H1 (cell line): ENCODE data around the gene SMLR1. TPM values are rescaled to one million over a fixed set of nuclear protein-coding genes. Genes with fewer than 3 reads are reported as not detected.

Experiments used
- CTCF ChIA-PET: fragments of 300-600 bp; sonication (Branson Sonifier 250); formaldehyde crosslinking; loops from one replicate; lab custom pipeline; 2021; ENCODE audit not compliant: partially characterized antibody; lab: Charles Lee
- POLR2A ChIA-PET: fragments of 300-600 bp; sonication (Branson Sonifier 250); formaldehyde crosslinking; loops from one replicate; lab custom pipeline; 2021; ENCODE audit warnings: inconsistent platforms; ENCODE audit not compliant: partially characterized antibody; lab: Charles Lee
- DNase-seq, 2 experiments: peaks; one replicate each; pipeline versions ENCODE4 v3.0.0 to v3.0.0-alpha.2; 2010 to 2022; ENCODE audit warnings: low spot score in 2 of 2, low read depth in 1 of 2, mixed read lengths in 1 of 2
- FAIRE-seq: peaks from 2 replicates; lab custom pipeline; 2011; peaks lifted over from hg19 to GRCh38; lab: Jason Lieb, UNC
- H2AFZ ChIP-seq: 2 replicates; pipeline ENCODE4 v1.8.1; 2012; ENCODE audit warnings: low read length, inconsistent platforms
- H2AK5ac ChIP-seq: 2 replicates; pipeline ENCODE4 v1.6.1; 2013; ENCODE audit warnings: low read depth, low read length
- H2BK120ac ChIP-seq: replicated peaks from 2 replicates; pipeline ENCODE3; 2013; ENCODE audit warnings: low read depth, low read length, inconsistent platforms
- H2BK12ac ChIP-seq: 2 replicates; pipeline ENCODE4 v1.6.1; 2013; ENCODE audit warnings: low read depth, low read length
- H2BK15ac ChIP-seq: 2 replicates; pipeline ENCODE4 v1.6.1; 2013; ENCODE audit warnings: low read length
- H2BK20ac ChIP-seq: 2 replicates; pipeline ENCODE4 v1.6.1; 2013; ENCODE audit warnings: low read length
- H2BK5ac ChIP-seq: 2 replicates; pipeline ENCODE4 v1.6.1; 2013; ENCODE audit warnings: low read depth, low read length
- H3K14ac ChIP-seq: 2 replicates; pipeline ENCODE4 v1.6.1; 2013; ENCODE audit warnings: inconsistent platforms; ENCODE audit not compliant: insufficient read length
- H3K18ac ChIP-seq: 2 replicates; pipeline ENCODE4 v1.6.1; 2013; ENCODE audit warnings: low read length; ENCODE audit errors: extremely low read depth
- H3K23ac ChIP-seq: 2 replicates; pipeline ENCODE4 v1.6.1; 2013; ENCODE audit warnings: inconsistent platforms; ENCODE audit not compliant: insufficient read length
- H3K23me2 ChIP-seq: 2 replicates; pipeline ENCODE4 v1.6.1; 2013; ENCODE audit warnings: low read depth, low read length
- H3K27ac ChIP-seq: 2 replicates; pipeline ENCODE4 v1.6.1; 2011; ENCODE audit warnings: low read depth, low read length, inconsistent platforms
- H3K27me3 ChIP-seq, 4 experiments: replicated peaks in 1 of 4; 1 replicate in 1 of 4; 2 replicates in 3 of 4; pipeline versions ENCODE4 v1.6.1 to v1.8.1; 2011 to 2013; ENCODE audit warnings: low read length in 3 of 4, mild to moderate bottlenecking in 3 of 4, inconsistent platforms in 2 of 4, mixed read lengths in 2 of 4, moderate library complexity in 1 of 4; ENCODE audit not compliant: control insufficient read depth in 3 of 4, insufficient read depth in 3 of 4; ENCODE audit errors: extremely low read depth in 1 of 4
- H3K36me3 ChIP-seq, 4 experiments: 2 replicates each; pipeline versions ENCODE4 v1.6.1 to v1.8.1; 2011 to 2013; ENCODE audit warnings: mild to moderate bottlenecking in 4 of 4, low read length in 3 of 4, moderate library complexity in 2 of 4, control low read depth in 1 of 4, inconsistent platforms in 1 of 4; ENCODE audit not compliant: insufficient read depth in 4 of 4, control insufficient read depth in 2 of 4
- H3K4ac ChIP-seq: replicated peaks from 2 replicates; pipeline ENCODE3; 2013; ENCODE audit warnings: low read length, low read depth, mixed read lengths, inconsistent platforms; ENCODE audit not compliant: insufficient read length
- H3K4me1 ChIP-seq, 4 experiments: replicated peaks in 1 of 4; 1 replicate in 1 of 4; 2 replicates in 3 of 4; pipeline versions ENCODE4 v1.6.1 to v1.8.1; 2011 to 2013; ENCODE audit warnings: low read length in 3 of 4, inconsistent platforms in 2 of 4, mixed read lengths in 1 of 4; ENCODE audit not compliant: insufficient read depth in 4 of 4, control insufficient read depth in 3 of 4
- H3K4me2 ChIP-seq, 2 experiments: 2 replicates each; pipeline versions ENCODE4 v1.6.1 to v1.8.1; 2011 to 2013; ENCODE audit warnings: low read depth in 2 of 2, low read length in 2 of 2, control low read depth in 1 of 2, inconsistent platforms in 1 of 2, mild to moderate bottlenecking in 1 of 2; ENCODE audit not compliant: insufficient read depth in 1 of 2
- H3K4me3 ChIP-seq, 4 experiments: fragments of 200-600, 300-600 bp in 1 of 4; sonication (generic), shearing (Covaris generic), sonication (Bioruptor Twin) in 1 of 4; 2 replicates each; pipeline versions ENCODE4 v1.5.1 to v1.8.1; 2011 to 2016; ENCODE audit warnings: low read length in 4 of 4, low read depth in 3 of 4, control low read depth in 2 of 4, inconsistent platforms in 2 of 4, mild to moderate bottlenecking in 2 of 4, mixed read lengths in 1 of 4, moderate library complexity in 1 of 4; ENCODE audit not compliant: insufficient read depth in 2 of 4; ENCODE audit errors: extremely low read depth in 1 of 4
- H3K56ac ChIP-seq: replicated peaks from 2 replicates; pipeline ENCODE3; 2013; ENCODE audit warnings: low read depth, mild to moderate bottlenecking, mixed read lengths, low read length, inconsistent platforms; ENCODE audit not compliant: insufficient read length
- H3K79me1 ChIP-seq: 2 replicates; pipeline ENCODE4 v1.6.1; 2013; ENCODE audit warnings: low read depth, low read length, control low read depth
- H3K79me2 ChIP-seq, 2 experiments: 2 replicates each; pipeline versions ENCODE4 v1.6.1 to v1.8.1; 2012 to 2013; ENCODE audit warnings: low read length in 2 of 2, mild to moderate bottlenecking in 2 of 2, inconsistent platforms in 1 of 2; ENCODE audit not compliant: insufficient read depth in 2 of 2, control insufficient read depth in 1 of 2
- H3K9ac ChIP-seq, 4 experiments: replicated peaks in 1 of 4; 1 replicate in 1 of 4; 2 replicates in 3 of 4; pipeline versions ENCODE4 v1.6.1 to v1.8.1; 2011 to 2013; ENCODE audit warnings: low read depth in 3 of 4, low read length in 3 of 4, control low read depth in 2 of 4, mild to moderate bottlenecking in 2 of 4, moderate library complexity in 2 of 4, inconsistent platforms in 1 of 4; ENCODE audit errors: extremely low read depth in 1 of 4
- H3K9me3 ChIP-seq, 2 experiments: 2 replicates each; pipeline versions ENCODE4 v1.6.1 to v1.8.1; 2012 to 2013; ENCODE audit warnings: mild to moderate bottlenecking in 2 of 2, moderate library complexity in 2 of 2, control low read depth in 1 of 2, inconsistent platforms in 1 of 2, low read depth in 1 of 2, low read length in 1 of 2, mixed read lengths in 1 of 2; ENCODE audit not compliant: insufficient read depth in 2 of 2
- H4K20me1 ChIP-seq, 2 experiments: replicated peaks in 1 of 2; 2 replicates each; pipeline versions ENCODE3 to v1.8.1; 2011 to 2013; ENCODE audit warnings: inconsistent platforms in 2 of 2, low read length in 2 of 2, mild to moderate bottlenecking in 1 of 2; ENCODE audit not compliant: insufficient read depth in 2 of 2, control insufficient read depth in 1 of 2
- H4K5ac ChIP-seq: 2 replicates; pipeline ENCODE4 v1.6.1; 2013; ENCODE audit warnings: low read length, low read depth, mixed read lengths, inconsistent platforms; ENCODE audit not compliant: insufficient read length
- H4K8ac ChIP-seq: 2 replicates; pipeline ENCODE4 v1.8.0; 2013; ENCODE audit warnings: mild to moderate bottlenecking, moderate library complexity, low read length, inconsistent platforms; ENCODE audit not compliant: insufficient read depth; ENCODE audit errors: extremely low read depth
- H4K91ac ChIP-seq: replicated peaks from 2 replicates; pipeline ENCODE3; 2013; ENCODE audit warnings: low read length, mixed read lengths, inconsistent platforms; ENCODE audit not compliant: insufficient read length
- BACH1 ChIP-seq: IDR thresholded peaks from 2 replicates; pipeline ENCODE4 v1.6.1; 2012; ENCODE audit warnings: low read length, improper control_type of control experiment
- BRCA1 ChIP-seq: IDR thresholded peaks from 2 replicates; pipeline ENCODE4 v1.6.1; 2012; ENCODE audit warnings: low read depth, low read length, improper control_type of control experiment
- CREB1 ChIP-seq: IDR thresholded peaks from 2 replicates; pipeline ENCODE4 v1.6.1; 2012; ENCODE audit warnings: inconsistent platforms
- CTBP2 ChIP-seq: IDR thresholded peaks from 2 replicates; pipeline ENCODE4 v1.7.0; 2011; ENCODE audit warnings: borderline replicate concordance, mild to moderate bottlenecking, moderate library complexity, mixed read lengths, low read length; ENCODE audit not compliant: insufficient read depth, insufficient read length
- EP300 ChIP-seq, 2 experiments: IDR thresholded peaks; 1 replicate in 1 of 2; 2 replicates in 1 of 2; pipeline ENCODE4 v1.6.1; 2011 to 2012; ENCODE audit warnings: low read depth in 2 of 2, low read length in 2 of 2, mild to moderate bottlenecking in 2 of 2, borderline replicate concordance in 1 of 2, inconsistent platforms in 1 of 2, moderate library complexity in 1 of 2
- GTF2F1 ChIP-seq: IDR thresholded peaks from 2 replicates; pipeline ENCODE4 v1.6.1; 2012; ENCODE audit warnings: low read depth, low read length, improper control_type of control experiment, borderline replicate concordance
- JUND ChIP-seq: IDR thresholded peaks from 2 replicates; pipeline ENCODE4 v1.6.1; 2011; ENCODE audit warnings: mild to moderate bottlenecking, improper control_type of control experiment, low read length
- KDM5A ChIP-seq: fragments of 200-600 bp; IDR thresholded peaks from 2 replicates; pipeline ENCODE4 v1.7.1; 2012; ENCODE audit warnings: mild to moderate bottlenecking, low read length, inconsistent platforms, mixed read lengths
- NRF1 ChIP-seq: IDR thresholded peaks from 2 replicates; pipeline ENCODE4 v1.6.1; 2011; ENCODE audit warnings: mild to moderate bottlenecking, low read depth, low read length, improper control_type of control experiment
- POLR2A ChIP-seq, 2 experiments: IDR thresholded peaks; 1 replicate in 1 of 2; 2 replicates in 1 of 2; pipeline ENCODE4 v1.6.1; 2011; ENCODE audit warnings: low read depth in 2 of 2, low read length in 2 of 2, mild to moderate bottlenecking in 2 of 2; ENCODE audit errors: control extremely low read depth in 1 of 2
- POU5F1 ChIP-seq: IDR thresholded peaks from 2 replicates; pipeline ENCODE4 v1.6.1; 2011; ENCODE audit warnings: low read depth, mild to moderate bottlenecking, low read length, moderate library complexity
- RNF2 ChIP-seq: fragments of 200-900, 300-1000 bp; sonication (generic); IDR thresholded peaks from 2 replicates; pipeline ENCODE4 v1.7.1; 2016; ENCODE audit warnings: borderline replicate concordance, low read depth, mild to moderate bottlenecking, antibody characterized with exemption, low read length; ENCODE audit not compliant: poor library complexity, severe bottlenecking; ENCODE audit errors: missing control alignments
- RXRA ChIP-seq: IDR thresholded peaks from 2 replicates; pipeline ENCODE4 v1.6.1; 2011; ENCODE audit warnings: low read depth, mild to moderate bottlenecking, low read length, moderate library complexity; ENCODE audit not compliant: insufficient read depth
- SIRT6 ChIP-seq: IDR thresholded peaks from one replicate; pipeline ENCODE4 v1.7.1; 2012; ENCODE audit warnings: low read length, inconsistent platforms
- SIX5 ChIP-seq: IDR thresholded peaks from 2 replicates; pipeline ENCODE4 v1.6.1; 2011; ENCODE audit warnings: mild to moderate bottlenecking, low read depth, low read length
- WGBS, 2 experiments: shearing (Covaris generic) in 1 of 2; methylation state at CpG; one replicate each; pipeline versions ENCODE4 v1.1.6 to v1.1.7; 2013 to 2015; ENCODE audit warnings: low lambda C conversion rate in 2 of 2, mixed read lengths in 2 of 2, inconsistent platforms in 1 of 2, low coverage in 1 of 2, missing lambda C conversion rate in 1 of 2; ENCODE audit not compliant: insufficient replicate concordance in 2 of 2, insufficient coverage in 1 of 2, insufficient read length in 1 of 2; ENCODE audit errors: extremely low coverage in 1 of 2, missing lambda C conversion rate in 1 of 2; 5-methylcytosine and 5-hydroxymethylcytosine counted together
- polyA plus RNA-seq, 7 experiments: library from polyadenylated mRNA; depleted of rRNA in 3 of 7; stranded (reverse) in 5 of 7; unstranded in 2 of 7; fragments of >200 nt in 5 of 7; fragments of 200-250 nt in 2 of 7; gene quantifications; 1 replicate in 5 of 7; 2 replicates in 1 of 7; 4 replicates in 1 of 7; pipeline versions ENCODE4 v1.2.1 to v1.2.3, GENCODE V29; 2011 to 2013; ENCODE audit warnings: missing spikeins in 2 of 7, mixed read lengths in 2 of 7
- total RNA-seq: library from RNA; stranded (reverse); fragmentation: NEBNext Ultra II Directional; extraction: Animal tissue kit (Norgen Biotek cat#: 25700); gene quantifications from 2 replicates; pipeline ENCODE4 v1.2.1, GENCODE V29; 2021

Gene SMLR1
- total and polyA plus RNA-seq, 2 of the 8 experiments (the other 6 are each of a cell fraction or from before 2014, with no cell fraction given) = not detected

DNA sequence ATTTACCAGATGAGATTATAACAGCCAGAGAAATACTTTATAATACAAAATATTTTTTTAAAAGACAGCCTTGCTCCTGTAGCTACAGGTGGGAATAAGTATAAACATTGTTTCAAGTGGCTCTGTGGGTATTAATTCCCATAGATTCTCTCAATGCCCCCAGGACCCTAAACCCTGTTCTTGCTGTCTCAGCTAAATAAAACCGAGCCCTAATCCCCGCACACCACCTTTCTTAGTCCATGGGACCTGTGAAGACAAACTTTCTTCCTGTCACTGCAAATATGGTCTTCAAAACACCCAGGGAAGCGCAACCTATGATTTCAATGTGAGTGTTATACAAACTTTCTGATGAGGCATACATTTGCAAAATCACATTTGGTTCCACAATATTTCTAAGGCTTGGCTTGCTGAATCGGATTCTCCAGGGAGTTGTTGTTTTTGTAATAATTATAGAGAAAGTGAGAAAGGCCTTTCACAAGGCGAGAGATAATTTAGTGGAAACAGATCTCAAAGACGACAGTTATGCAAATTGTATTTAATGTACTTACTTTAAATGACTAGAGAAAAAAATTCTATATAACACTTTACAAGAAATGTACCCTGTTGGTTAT, 11.1 kb downstream of the SMLR1 start:
- Histone ChIP-seq H3K27me3 (no peaks in the 10 kb centered on the region), H3K27ac (no peak overlapping the region), H3K4me3 (no peak overlapping the region), H3K4me2 (no peak overlapping the region), H3K4me1 (peaks cover 4 to 11% (median 6%) of the 10 kb centered on the region in 4 experiments; a peak in 6 of 7 replicates), H2BK5ac (no peak overlapping the region), H2BK20ac (no peak overlapping the region), H4K8ac (no peak overlapping the region), H3K14ac (no peak overlapping the region), H3K9ac (no peak overlapping the region), H2AFZ (no peak overlapping the region), H3K18ac (no peak overlapping the region), H2BK15ac (no peak overlapping the region), H4K20me1 (no peaks in the 10 kb centered on the region), H3K23ac (no peak overlapping the region), H3K4ac (no peak overlapping the region), H4K5ac (no peak overlapping the region), H3K79me2 (no peaks in the 10 kb centered on the region), H3K79me1 (no peaks in the 10 kb centered on the region), H2BK12ac (no peak overlapping the region), H2BK120ac (no peak overlapping the region), H4K91ac (no peak overlapping the region), H2AK5ac (no peak overlapping the region), H3K9me3 (no peaks in the 10 kb centered on the region), H3K36me3 (no peaks in the 10 kb centered on the region), H3K23me2 (no peaks in the 10 kb centered on the region), H3K56ac (no peak overlapping the region)
- DNase-seq (no peak), FAIRE-seq (no peak)
- CTCF ChIA-PET = interaction anchor here (1.0 kb wide), 1 partner anchor 161 kb away, joined by 3 read pairs; no protein-coding TSS in a partner anchor
- WGBS, 2 experiments = 84% methylated on average over 6 of the region's 6 CpGs; no CpG with 5 or more reads in 1 of the 2 experiments
- POLR2A ChIA-PET = no interaction called here
- TF ChIP-seq SIX5 = no peak
- no peak for TF ChIP-seq CREB1
- TF ChIP-seq POU5F1 = no peak
- no peak for TF ChIP-seq POLR2A (IDR thresholded peaks at IDR 0.05; ENCODE audit: control extremely low read depth in 1 of 2, low read depth in 2 of 2, low read length in 2 of 2)
- no peak for TF ChIP-seq RNF2
- no peak for TF ChIP-seq NRF1
- no peak for TF ChIP-seq SIRT6
- TF ChIP-seq BRCA1 = no peak
- no peak for TF ChIP-seq BACH1
- no peak for TF ChIP-seq JUND
- TF ChIP-seq CTBP2 = no peak
- TF ChIP-seq RXRA = no peak
- no peak for TF ChIP-seq EP300 (IDR thresholded peaks at IDR 0.05; ENCODE audit: borderline replicate concordance in 1 of 2, low read depth in 2 of 2, low read length in 2 of 2)
- TF ChIP-seq KDM5A = no peak
- no peak for TF ChIP-seq GTF2F1
